NOMO-1 treated with DMSO at 0.1 percent for 48 hours (cell line): ENCODE results near the gene SKIDA1.
A peak's percentile ranks its signal among the peaks of the same experiment; 100 is the strongest.
"Not testable (repeated sequence)": the region's sequence is repeated elsewhere in the genome, so short reads cannot be mapped to it uniquely, and the experiment has no call there.

Source experiments
- DNase-seq: peaks from one replicate; lab custom pipeline; 2025; ENCODE audit not compliant: unreplicated experiment; lab: John Stamatoyannopoulos, UW

The SKIDA1 gene

GRCh38 chr10:21525367-21526187, at the start of gene SKIDA1:
TSS of gene SKIDA1 (minus strand) at chr10:21525682. CDS start at chr10:21517822, 7,860 bp downstream.
- DNase-seq = peak; percentile 96

DNA sequence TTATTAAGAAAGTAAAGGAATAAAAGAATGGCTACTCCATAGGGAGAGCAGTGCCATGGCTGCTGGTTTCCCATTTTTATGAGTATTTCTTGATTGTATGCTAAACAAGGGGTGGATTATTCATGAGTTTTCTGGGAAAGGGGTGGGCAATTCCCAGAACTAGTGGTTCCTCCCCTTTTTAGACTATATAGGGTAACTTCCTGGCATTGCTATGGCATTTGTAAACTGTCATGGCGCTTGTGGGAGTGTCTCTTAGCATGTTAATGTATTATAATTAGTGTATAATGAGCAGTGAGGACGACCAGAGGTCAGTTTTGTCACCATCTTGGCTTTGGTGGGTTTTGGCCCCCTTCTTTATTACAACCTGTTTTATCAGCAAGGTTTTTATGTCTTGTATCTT, 49.0 kb upstream of the SKIDA1 start:
- DNase-seq = not testable (repeated sequence)

DNA sequence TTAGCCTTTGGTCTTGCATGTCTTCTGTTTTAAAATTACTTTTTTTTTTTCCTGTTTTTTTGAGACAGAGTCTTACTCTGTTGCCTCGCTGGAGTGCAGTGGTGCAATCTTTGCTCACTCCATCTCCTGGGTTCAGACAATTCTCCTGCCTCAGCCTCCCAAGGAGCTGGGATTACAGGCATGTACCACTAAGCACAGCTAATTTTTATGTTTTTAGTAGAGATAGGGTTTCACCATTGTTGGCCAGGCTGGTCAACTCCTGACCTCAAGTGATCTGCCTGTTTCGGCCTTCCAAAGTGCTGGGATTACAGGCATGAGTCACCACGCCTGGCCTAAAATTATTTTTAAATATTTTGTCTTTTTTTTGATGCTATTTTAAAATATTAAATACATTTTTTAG, 47.1 kb upstream of the SKIDA1 start:
- DNase-seq = no peak

DNA sequence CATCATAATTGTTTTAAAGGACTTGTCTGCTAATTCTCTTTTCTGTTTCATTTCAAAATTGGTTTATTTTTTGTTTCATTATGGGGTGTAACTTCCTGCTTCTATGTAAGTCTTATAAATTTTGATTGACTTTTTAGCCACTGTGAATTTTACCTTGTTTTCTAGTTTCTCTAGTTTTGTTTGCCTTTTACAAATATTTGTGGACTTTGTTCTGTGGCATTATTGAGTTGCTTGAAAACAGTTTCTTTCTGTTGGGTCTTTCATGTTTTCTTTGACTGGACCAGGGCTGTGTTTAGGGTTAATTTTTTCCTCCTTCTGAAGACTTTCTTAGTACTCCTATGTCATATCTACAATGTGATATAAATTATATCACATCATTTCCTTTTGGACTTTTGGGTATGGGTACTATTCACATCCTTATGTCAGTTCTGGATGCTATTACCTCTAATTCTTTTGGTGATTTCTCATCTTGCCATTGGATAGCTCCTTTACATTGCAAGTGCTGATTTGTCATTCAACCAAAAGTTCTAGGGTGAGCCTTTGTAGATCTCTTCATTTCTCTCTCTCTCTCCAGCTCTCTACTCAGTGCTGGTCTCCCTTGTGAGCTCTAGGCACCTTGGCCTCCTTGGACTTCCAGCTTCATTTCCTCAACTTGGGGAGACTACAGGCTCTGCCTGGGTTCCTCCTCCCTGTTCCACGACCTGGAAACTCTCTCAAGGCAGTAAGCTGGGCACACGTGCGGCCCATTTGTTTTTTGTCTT, 45.5 kb upstream of the SKIDA1 start:
- no peak for DNase-seq

GRCh38 chr10:21558984-21559383, 33.5 kb upstream of the SKIDA1 start:
- not testable (repeated sequence) for DNase-seq

DNA sequence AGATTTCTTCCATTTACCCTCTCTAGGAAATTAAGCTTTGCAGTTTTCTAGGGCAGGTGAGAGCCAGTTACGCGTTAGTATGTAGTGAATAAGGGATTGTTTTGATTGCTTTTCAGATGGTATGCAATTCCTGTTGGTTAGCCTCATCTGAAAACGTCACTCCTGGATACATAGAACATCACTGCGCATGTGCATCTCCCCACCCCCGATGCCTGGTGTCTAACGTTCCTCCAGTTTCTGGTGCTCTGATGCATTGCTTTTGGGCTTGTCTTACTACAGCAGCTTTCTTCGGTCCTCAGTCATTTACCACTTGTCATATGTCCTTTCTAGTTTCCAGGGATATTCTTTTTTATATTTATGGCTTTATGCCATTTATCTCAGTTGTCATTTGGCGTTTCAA, 31.0 kb upstream of the SKIDA1 start:
- DNase-seq = no peak

GRCh38 chr10:21552638-21553037, 27.2 kb upstream of the SKIDA1 start:
- no peak for DNase-seq

- DNase-seq = no peak
Measured at GRCh38 chr10:21547246-21547645, 21.8 kb upstream of the SKIDA1 start.

GRCh38 chr10:21540701-21541100, 15.2 kb upstream of the SKIDA1 start:
- not testable (repeated sequence) for DNase-seq

GRCh38 chr10:21536874-21537273, 11.4 kb upstream of the SKIDA1 start:
- DNase-seq = no peak

GRCh38 chr10:21535976-21536375, 10.5 kb upstream of the SKIDA1 start:
- DNase-seq = not testable (repeated sequence)

- DNase-seq = no peak
Measured at GRCh38 chr10:21535494-21535965, 10.0 kb upstream of the SKIDA1 start.

- DNase-seq = no peak
Measured at GRCh38 chr10:21534604-21535493, 9.4 kb upstream of the SKIDA1 start.

- no peak for DNase-seq
Measured at GRCh38 chr10:21534280-21534586, 8.8 kb upstream of the SKIDA1 start.

DNA sequence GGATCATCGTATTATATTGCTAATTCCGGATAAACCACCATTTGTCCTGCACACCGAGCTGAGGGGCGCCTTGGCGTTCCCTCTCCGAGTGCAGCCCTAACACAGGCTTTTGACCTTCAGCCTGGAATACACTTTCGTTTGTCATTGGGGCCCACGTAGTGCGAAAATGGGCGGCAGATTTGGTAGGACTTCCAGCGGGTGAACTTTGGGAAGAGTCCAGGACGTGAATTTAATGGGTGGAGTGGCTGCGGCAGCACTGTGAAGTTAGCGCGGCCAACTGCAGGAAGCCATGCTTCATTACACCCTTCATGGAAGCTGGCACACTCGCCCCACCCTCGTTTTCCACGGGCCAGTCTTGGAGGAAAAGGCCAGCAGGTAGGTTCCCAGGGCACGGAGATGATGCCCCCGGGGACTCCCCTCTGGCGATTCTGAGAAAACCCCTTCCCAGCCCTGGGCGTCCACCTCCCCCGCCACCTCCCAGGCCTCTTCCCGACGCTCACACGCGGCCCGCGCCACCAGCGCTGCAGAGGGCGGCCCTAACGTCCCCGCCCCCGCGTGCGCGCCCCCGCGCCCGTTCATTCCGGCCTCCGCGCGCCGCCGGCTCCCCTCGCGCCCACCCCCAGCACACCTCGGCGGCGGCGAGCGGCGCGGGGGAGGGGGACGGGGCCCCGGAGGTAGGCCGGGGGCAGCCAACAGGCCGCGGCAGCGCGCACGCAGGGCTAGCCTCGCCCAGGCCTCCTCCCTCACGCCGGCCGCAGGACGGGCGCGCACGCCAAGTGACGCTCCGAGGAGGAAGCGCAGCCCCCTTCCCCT, 8.2 kb upstream of the SKIDA1 start, which contains the start of gene MLLT10:
TSS of gene MLLT10 (plus strand) at position 766 of the 813 bp plus-strand sequence. CDS start 413 bp downstream, outside the sequence.
- peak; percentile 90 for DNase-seq

- DNase-seq = no peak
Measured at GRCh38 chr10:21532694-21533466, 7.4 kb upstream of the SKIDA1 start.

DNA sequence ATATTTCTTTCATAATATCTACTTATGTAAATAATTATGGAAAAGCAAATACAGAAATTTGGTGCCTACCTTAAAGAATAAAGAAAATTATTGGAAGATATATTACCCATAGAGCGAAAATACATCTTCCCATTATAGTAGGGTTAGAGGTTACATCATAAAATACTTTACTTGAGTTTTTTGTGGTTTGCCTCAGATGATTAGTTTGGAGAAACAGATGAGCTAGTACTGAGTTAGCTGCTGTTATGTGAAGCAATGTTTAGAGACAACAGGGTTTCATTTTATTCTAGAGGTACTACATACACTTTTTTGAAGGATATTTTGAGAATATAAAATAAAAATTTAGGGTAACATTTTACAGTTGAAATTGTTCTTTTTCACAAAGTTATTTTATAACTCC, 5.7 kb upstream of the SKIDA1 start:
- peak; percentile 92 for DNase-seq

- no peak for DNase-seq
Measured at GRCh38 chr10:21530641-21531040, 5.2 kb upstream of the SKIDA1 start.

DNA sequence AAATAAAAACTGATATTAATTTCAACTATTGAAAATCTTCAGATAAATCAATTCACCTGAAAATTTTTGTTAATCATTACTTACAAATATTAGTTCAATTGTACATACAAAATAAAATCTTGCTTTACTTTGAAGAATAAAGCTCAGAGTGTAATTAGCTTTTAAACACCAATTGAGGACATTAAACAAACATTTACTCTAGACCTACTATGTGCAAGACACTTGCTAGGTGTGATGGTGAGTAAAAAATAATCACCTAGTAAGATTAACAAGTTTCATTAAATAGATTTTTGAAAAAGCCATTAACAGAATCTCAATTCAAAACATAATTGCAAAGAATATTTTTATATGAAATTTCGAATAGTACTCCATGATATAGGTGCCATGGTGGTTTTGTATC, 4.7 kb upstream of the SKIDA1 start:
- DNase-seq = no peak
